HTR-8/SVneo (cell line): ENCODE data around the gene GARIN3.
"Not testable (repeated sequence)": the region's sequence is repeated elsewhere in the genome, so short reads cannot be mapped to it uniquely, and the experiment has no call there.

Experiments
- DNase-seq: peaks from one replicate; pipeline ENCODE4 v3.0.0; 2011; ENCODE audit warnings: low spot score, mixed read lengths; ENCODE audit not compliant: insufficient read length
- FAIRE-seq: peaks from 2 replicates; lab custom pipeline; 2011; peaks lifted over from hg19 to GRCh38; lab: Jason Lieb, UNC

GARIN3 gene

GRCh38 chr5:157166214-157167213, at the start of gene GARIN3:
TSS of gene GARIN3 (minus strand) at chr5:157166264. CDS start at chr5:157166168, 96 bp downstream.
- no peak for FAIRE-seq
- DNase-seq, result no peak

GRCh38 chr5:157215514-157216167, 49.6 kb upstream of the GARIN3 start:
- no peak for FAIRE-seq
- DNase-seq, result no peak

- FAIRE-seq, result no peak
- no peak for DNase-seq
These were observed 48.9 kb upstream of the GARIN3 start for GRCh38 chr5:157214861-157215513.

- no peak for FAIRE-seq
These were observed 48.4 kb upstream of the GARIN3 start for GRCh38 chr5:157214415-157214814.

GRCh38 chr5:157213527-157214243, 47.6 kb upstream of the GARIN3 start:
- DNase-seq, result no peak
- FAIRE-seq, result no peak

More at GRCh38 chr5:157214415-157214814, 48.4 kb upstream of the GARIN3 start:
- no peak for DNase-seq

GRCh38 chr5:157212307-157212706, 46.2 kb upstream of the GARIN3 start:
- DNase-seq (no peak), FAIRE-seq (no peak)

GRCh38 chr5:157210652-157211051, 44.6 kb upstream of the GARIN3 start:
- DNase-seq, FAIRE-seq: not testable (repeated sequence)

GRCh38 chr5:157205708-157206107, 39.6 kb upstream of the GARIN3 start:
- FAIRE-seq (no peak), DNase-seq (no peak)

GRCh38 chr5:157204765-157205164, 38.7 kb upstream of the GARIN3 start:
- DNase-seq, result no peak
- no peak for FAIRE-seq

GRCh38 chr5:157203417-157203816, 37.4 kb upstream of the GARIN3 start:
- FAIRE-seq (no peak), DNase-seq (no peak)

- no peak for FAIRE-seq
- no peak for DNase-seq
These were observed 35.8 kb upstream of the GARIN3 start for GRCh38 chr5:157201857-157202256.

- DNase-seq (no peak), FAIRE-seq (no peak)
These were observed 32.4 kb upstream of the GARIN3 start for GRCh38 chr5:157198277-157198986.

GRCh38 chr5:157197086-157197485, 31.0 kb upstream of the GARIN3 start:
- no peak for FAIRE-seq

GRCh38 chr5:157196045-157196444, 30.0 kb upstream of the GARIN3 start:
- no peak for FAIRE-seq

More at GRCh38 chr5:157197086-157197485, 31.0 kb upstream of the GARIN3 start:
- no peak for DNase-seq

GRCh38 chr5:157193699-157194424, 27.8 kb upstream of the GARIN3 start:
- FAIRE-seq (no peak), DNase-seq (no peak)

More at GRCh38 chr5:157196045-157196444, 30.0 kb upstream of the GARIN3 start:
- no peak for DNase-seq

- DNase-seq, result no peak
These were observed 23.2 kb upstream of the GARIN3 start for GRCh38 chr5:157189223-157189622.

GRCh38 chr5:157188270-157188669, 22.2 kb upstream of the GARIN3 start:
- FAIRE-seq (no peak), DNase-seq (no peak)

More at GRCh38 chr5:157189223-157189622, 23.2 kb upstream of the GARIN3 start:
- FAIRE-seq, result no peak

- no peak for DNase-seq
- no peak for FAIRE-seq
These were observed 21.1 kb upstream of the GARIN3 start for GRCh38 chr5:157187046-157187754.
